NT2/D1 (cell line): ENCODE data around the gene LDLRAD4.
"Not testable (repeated sequence)": the region's sequence is repeated elsewhere in the genome, so short reads cannot be mapped to it uniquely, and the experiment has no call there.

Source experiments
- DNase-seq: peaks from one replicate; pipeline ENCODE4 v3.0.0-alpha.2; 2011; ENCODE audit warnings: low read depth, low spot score
- H3K27me3 ChIP-seq: 2 replicates; pipeline ENCODE4 v1.6.0; 2011; ENCODE audit warnings: mild to moderate bottlenecking; ENCODE audit not compliant: insufficient read length, insufficient read depth
- H3K36me3 ChIP-seq: 2 replicates; pipeline ENCODE4 v1.6.1; 2011; ENCODE audit warnings: mild to moderate bottlenecking, low read length, mixed read lengths; ENCODE audit not compliant: insufficient read depth, insufficient read length
- H3K4me1 ChIP-seq: 2 replicates; pipeline ENCODE4 v1.5.1; 2011; ENCODE audit not compliant: insufficient read depth, insufficient read length
- H3K4me3 ChIP-seq: 2 replicates; pipeline ENCODE4 v1.5.1; 2011; ENCODE audit warnings: low read depth; ENCODE audit not compliant: insufficient read length
- H3K9ac ChIP-seq: 2 replicates; pipeline ENCODE4 v1.6.0; 2011; ENCODE audit warnings: low read depth; ENCODE audit not compliant: insufficient read length
- H3K9me3 ChIP-seq: 2 replicates; pipeline ENCODE4 v1.5.1; 2011; ENCODE audit warnings: mild to moderate bottlenecking, low read length; ENCODE audit not compliant: insufficient read depth
- SUZ12 ChIP-seq: IDR thresholded peaks from 2 replicates; pipeline ENCODE4 v1.6.1; 2011; ENCODE audit not compliant: insufficient read length, insufficient read depth; ENCODE audit errors: extremely low read depth
- YY1 ChIP-seq: IDR thresholded peaks from 2 replicates; pipeline ENCODE4 v1.6.1; 2011; ENCODE audit not compliant: insufficient read length, insufficient read depth
- ZNF274 ChIP-seq: IDR thresholded peaks from 2 replicates; pipeline ENCODE4 v1.6.1; 2011; ENCODE audit warnings: mild to moderate bottlenecking, low read depth, low read length

LDLRAD4 gene

GRCh38 chr18:13471971-13472628 is 253.5 kb downstream of the LDLRAD4 start:
- TF ChIP-seq YY1 = no peak
- no peak for TF ChIP-seq SUZ12
- TF ChIP-seq ZNF274 = no peak
- H3K27me3 ChIP-seq = no peaks in the 10 kb centered on the region
- no peak for DNase-seq
- H3K4me1 ChIP-seq = peaks cover 18% of the 10 kb centered on the region
- no peak overlapping the region for H3K9ac ChIP-seq
- H3K9me3 ChIP-seq = no peaks in the 10 kb centered on the region
- H3K4me3 ChIP-seq = no peak overlapping the region
- no peaks in the 10 kb centered on the region for H3K36me3 ChIP-seq

- H3K4me3 ChIP-seq = no peak overlapping the region
- DNase-seq = no peak
- H3K9ac ChIP-seq = no peak overlapping the region
- peaks cover 18% of the 10 kb centered on the region for H3K4me1 ChIP-seq
- H3K27me3 ChIP-seq = no peaks in the 10 kb centered on the region
- H3K36me3 ChIP-seq = no peaks in the 10 kb centered on the region
- H3K9me3 ChIP-seq = no peaks in the 10 kb centered on the region
- TF ChIP-seq SUZ12 (no peak), ZNF274 (no peak), YY1 (no peak)
Measured at GRCh38 chr18:13473751-13474150, 255.2 kb downstream of the LDLRAD4 start.

- Histone ChIP-seq H3K27me3 (no peaks in the 10 kb centered on the region), H3K36me3 (no peaks in the 10 kb centered on the region), H3K4me3 (no peak overlapping the region), H3K9ac (no peak overlapping the region), H3K4me1 (peaks cover 18% of the 10 kb centered on the region), H3K9me3 (no peaks in the 10 kb centered on the region)
- no peak for DNase-seq
- TF ChIP-seq ZNF274 (no peak), YY1 (no peak), SUZ12 (no peak)
Measured at GRCh38 chr18:13474336-13474735, 255.8 kb downstream of the LDLRAD4 start.

GRCh38 chr18:13474907-13475545 is 256.5 kb downstream of the LDLRAD4 start:
- H3K9me3 ChIP-seq = no peaks in the 10 kb centered on the region
- no peak overlapping the region for H3K4me3 ChIP-seq
- no peak for TF ChIP-seq ZNF274
- no peak for TF ChIP-seq YY1
- no peak for TF ChIP-seq SUZ12
- no peaks in the 10 kb centered on the region for H3K27me3 ChIP-seq
- H3K9ac ChIP-seq = no peak overlapping the region
- no peak for DNase-seq
- H3K4me1 ChIP-seq = peaks cover 18% of the 10 kb centered on the region
- H3K36me3 ChIP-seq = no peaks in the 10 kb centered on the region

- not testable (repeated sequence) for H3K9me3 ChIP-seq, H3K9ac ChIP-seq, H3K36me3 ChIP-seq, H3K4me1 ChIP-seq, DNase-seq, H3K27me3 ChIP-seq, H3K4me3 ChIP-seq
Measured at GRCh38 chr18:13476312-13476711, 257.8 kb downstream of the LDLRAD4 start.

GRCh38 chr18:13477147-13477683 is 258.7 kb downstream of the LDLRAD4 start:
- H3K4me1 ChIP-seq = peaks cover 8% of the 10 kb centered on the region
- H3K9me3 ChIP-seq = no peaks in the 10 kb centered on the region
- H3K9ac ChIP-seq = no peak overlapping the region
- no peaks in the 10 kb centered on the region for H3K27me3 ChIP-seq
- DNase-seq = no peak
- H3K36me3 ChIP-seq = no peaks in the 10 kb centered on the region
- H3K4me3 ChIP-seq = no peak overlapping the region
- TF ChIP-seq SUZ12 = no peak
- no peak for TF ChIP-seq ZNF274
- no peak for TF ChIP-seq YY1

- DNase-seq = no peak
- no peaks in the 10 kb centered on the region for H3K9me3 ChIP-seq
- TF ChIP-seq SUZ12 (no peak), YY1 (no peak), ZNF274 (no peak)
- H3K4me1 ChIP-seq = peaks cover 4% of the 10 kb centered on the region
- no peak overlapping the region for H3K4me3 ChIP-seq
- no peak overlapping the region for H3K9ac ChIP-seq
- H3K27me3 ChIP-seq = no peaks in the 10 kb centered on the region
- no peaks in the 10 kb centered on the region for H3K36me3 ChIP-seq
Measured at GRCh38 chr18:13480571-13481255, 262.2 kb downstream of the LDLRAD4 start.
